NOMO-1 treated with dmso at 0.1 percent for 144 hours (cell line): ENCODE measurements around the gene PPP2R2B.

Source experiments
- DNase-seq: peaks from one replicate; lab custom pipeline; 2025; ENCODE audit not compliant: unreplicated experiment; lab: John Stamatoyannopoulos, UW

Gene PPP2R2B

DNA sequence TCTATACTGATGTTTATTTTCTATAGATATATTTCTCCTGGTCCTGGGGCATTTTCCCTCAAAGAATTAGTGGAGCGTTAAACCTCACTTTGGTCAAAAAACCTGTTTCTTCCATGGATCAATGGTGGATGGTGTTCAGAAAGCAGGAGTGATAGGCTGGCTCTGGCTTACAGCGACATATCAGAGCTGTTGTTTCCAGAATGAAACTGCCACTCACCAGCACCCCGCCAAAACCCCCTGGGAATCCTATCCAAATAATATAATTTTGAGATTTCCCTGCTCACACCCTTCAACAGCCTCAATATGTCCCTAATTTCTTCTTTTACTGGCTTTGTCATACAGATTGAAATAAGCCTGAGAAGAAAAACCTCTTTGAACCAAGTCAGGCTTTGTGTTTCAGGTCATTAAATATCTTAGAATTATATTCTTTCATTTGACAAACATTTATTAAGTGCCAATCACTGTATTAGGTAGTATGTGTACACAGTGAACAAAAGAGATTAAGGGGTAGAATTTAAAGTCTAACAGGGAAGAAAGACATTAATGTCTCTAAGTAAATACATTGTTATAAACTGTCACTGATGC is 218.1 kb downstream of the PPP2R2B start:
- no peak for DNase-seq

DNA sequence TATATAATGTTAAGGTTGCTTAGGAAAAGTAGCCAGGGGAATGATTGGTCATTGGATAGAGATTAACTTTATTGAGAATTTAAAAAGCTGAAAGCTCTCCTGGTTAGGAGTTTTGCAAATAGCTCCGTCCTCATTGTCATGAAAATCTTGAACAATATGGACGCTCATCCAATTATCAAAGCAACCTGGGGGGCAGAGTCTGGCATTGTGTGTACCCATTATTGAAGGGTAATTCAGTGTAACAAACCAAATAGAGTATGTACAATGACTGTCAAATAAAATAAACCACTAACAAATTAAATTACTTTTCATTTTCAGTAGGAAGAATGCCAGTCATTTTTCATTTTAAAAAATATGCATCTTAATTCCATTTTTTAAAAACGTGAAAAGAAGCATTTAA is 218.6 kb downstream of the PPP2R2B start:
- DNase-seq: no peak

DNA sequence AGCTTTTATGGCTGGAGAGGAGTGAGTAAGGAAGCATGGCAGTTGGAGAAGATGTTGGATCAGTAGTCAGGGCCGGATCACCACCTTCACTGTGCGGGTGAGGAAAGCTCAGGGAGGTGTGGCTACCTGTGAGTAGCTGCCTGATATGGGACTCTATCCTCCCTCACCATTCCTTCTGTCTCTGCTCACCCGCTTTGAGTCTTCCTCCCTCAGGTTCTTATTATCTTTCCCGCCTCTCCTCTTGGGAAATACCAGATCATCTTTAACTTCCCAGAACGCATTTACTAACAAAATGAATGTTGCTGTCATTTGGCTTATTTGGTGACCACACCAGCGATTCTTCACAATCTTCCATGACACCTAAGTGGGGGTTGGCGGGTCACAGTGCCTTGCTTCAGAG is 221.9 kb downstream of the PPP2R2B start:
- DNase-seq: no peak

DNA sequence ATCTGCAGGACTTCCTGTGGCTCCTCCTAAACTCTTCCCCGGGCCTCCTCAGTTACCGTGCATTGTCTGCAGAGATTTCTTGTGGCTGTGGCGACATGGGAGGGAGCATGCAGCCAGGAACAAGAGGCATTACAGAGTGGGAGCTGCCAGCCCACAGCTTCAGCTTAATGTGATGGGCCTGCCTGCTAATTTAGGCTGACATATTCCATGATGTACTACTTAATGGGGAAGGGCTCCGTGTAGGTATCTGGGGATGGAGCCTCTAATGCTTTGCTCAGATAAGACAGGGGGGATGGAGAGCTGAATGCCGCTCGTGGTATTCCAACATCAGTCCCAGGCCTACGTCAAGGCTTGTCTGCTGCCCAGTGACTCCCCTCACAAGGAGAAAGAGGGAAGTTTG is 225.0 kb downstream of the PPP2R2B start:
- no peak for DNase-seq

DNA sequence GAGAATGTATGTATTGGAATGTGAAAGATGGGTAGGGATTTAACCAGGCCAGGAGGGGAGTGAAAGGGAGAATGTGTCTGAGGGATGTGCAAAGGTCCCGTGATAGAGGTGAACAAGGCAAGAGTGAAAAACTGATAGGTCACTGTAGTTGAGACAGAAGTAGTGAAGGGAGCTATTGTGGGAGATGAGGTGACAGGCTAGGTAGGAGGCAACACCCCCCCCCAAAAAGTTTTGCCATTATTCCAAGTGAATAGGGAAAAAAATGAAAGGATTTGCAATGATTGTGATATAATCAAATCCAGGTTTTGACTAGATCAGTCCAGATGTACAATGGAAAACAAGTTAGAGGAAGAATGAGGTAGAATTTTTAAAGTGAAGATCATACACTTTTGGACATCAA is 226.0 kb downstream of the PPP2R2B start:
- no peak for DNase-seq

DNA sequence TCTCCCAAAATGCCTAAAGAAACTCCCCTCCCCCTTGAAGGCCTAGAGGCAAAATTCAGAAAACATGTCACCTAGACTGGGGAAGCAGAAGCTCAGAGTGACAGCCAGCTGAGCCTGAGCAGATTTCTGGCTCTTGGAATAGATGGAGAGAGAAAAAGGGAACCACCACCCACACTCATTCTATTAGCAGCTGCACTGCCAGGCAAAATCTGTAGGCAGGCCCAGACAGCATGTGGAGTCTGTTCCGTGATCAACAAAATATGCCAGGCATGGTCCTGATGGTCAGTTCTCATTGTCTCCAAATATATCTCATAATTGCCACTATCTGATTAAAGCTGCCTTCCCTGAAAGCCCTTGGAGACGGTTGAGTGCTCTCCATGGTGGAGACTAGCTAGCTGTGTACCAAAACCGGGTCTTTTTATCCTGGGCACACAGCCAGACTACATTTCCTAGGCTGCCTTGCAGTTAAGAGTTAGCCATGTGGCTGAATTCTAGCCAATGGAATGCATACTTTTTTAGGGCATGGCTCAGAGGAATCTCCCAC is 230.8 kb downstream of the PPP2R2B start:
- DNase-seq: no peak

DNA sequence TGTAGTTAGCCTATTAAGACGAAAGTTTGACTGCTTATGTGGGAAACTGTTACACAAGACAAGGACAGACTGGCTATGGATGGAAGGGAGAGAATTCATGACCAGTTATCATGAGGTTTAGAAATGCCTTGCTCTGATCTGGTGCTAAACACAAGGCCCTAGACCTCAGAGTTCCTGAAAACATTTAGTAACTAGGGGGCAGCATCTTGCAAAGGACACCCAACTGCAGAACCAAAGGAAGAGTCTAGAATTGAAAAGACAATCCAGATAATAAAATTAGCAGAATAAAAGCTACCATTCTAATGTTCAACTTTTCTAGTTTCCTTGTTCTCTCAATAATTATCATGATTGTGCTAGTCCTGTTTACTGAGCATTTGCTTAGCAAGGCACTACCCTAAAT is 232.1 kb downstream of the PPP2R2B start:
- DNase-seq: no peak

DNA sequence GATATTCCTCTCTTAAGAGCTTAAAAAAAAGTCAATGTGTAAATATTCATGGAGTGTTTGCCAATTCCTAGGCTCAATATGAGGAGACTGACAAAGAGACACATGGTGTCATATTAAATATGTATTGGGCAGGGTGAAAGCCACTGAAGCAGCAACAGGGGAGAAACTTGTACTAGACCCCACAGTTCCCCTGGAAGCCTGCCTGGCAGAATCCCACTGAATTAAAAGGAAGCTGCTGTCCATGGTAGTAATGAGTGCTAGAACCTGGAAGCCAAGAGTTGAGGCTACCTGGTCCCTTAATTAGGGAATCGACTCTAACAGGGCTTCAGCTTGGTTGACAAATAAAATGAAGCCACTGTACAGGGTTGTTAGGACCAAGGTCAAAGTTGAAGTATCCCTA is 233.2 kb downstream of the PPP2R2B start:
- no peak for DNase-seq

DNA sequence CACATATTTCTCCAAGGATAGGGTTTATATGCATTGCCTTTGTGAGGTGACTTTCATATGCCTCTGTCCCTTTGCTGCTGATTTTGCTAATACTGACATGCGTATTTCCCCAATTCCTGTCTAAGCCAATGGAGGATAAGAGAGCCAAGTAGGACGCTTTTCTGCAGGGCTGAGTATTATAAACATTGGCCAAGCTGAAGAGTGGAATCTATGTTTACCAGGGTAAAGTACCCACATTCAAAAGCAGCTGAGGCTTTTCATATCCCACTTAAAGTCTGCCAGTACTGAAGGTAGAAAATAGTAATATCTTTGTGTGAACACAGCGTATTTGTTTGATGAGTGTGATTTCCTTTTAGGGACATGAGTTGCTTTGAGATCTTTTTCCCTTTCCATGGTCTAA is 233.7 kb downstream of the PPP2R2B start:
- no peak for DNase-seq

DNA sequence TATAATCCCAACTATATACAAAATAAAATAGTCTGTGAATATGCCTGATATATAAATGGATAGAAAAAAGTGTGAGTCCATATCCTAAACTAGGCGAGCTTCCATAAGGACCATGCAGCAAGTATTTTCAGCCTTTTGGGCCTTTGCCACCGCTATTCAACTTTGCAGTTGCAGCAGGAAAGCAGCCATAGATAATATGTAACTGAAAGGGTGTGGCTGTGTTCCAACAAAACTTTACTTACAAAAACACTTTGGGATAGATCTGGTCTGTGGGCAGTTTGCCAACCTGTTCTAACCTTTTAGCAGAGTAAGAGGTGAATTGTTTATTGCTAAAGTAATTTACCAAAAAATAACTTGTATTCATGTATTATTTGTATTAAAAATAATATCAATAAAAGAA is 234.8 kb downstream of the PPP2R2B start:
- no peak for DNase-seq

DNA sequence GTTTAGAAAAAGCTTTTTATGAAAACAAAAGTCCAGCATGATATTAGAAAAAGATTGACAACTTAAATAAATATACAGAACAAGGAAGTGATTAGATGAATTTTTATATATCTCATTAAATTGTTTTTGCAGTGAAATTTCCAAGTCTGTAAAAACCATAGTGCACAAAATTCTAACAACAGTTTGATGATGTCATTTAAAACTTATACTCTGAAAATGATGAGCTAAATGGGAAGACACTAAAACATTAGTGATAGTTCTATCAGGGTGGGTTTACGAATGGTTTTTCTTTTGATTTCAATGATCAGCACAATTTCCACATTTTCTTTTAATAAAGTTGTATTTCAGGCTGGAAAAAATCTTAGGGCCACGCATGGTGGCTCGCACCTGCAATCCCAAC is 236.1 kb downstream of the PPP2R2B start:
- DNase-seq: no peak

DNA sequence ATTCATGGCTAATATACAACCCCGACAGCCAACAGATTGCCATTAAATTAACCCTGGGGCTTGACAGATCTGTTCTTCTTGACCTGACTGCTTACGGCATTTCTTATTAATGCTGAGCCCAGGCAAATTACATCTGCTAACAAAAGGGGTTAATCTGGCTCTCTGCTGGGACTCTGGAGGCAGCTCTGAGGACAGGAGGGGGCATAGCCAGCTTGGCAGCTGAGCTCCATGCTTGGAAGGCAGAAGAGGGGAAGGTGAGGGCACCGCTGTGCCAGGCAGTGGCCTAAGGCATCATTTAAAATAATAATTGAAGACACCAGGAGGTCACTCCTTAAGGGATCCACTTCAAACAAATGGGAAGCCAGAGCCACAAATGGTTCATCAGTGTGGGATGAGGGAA is 236.6 kb downstream of the PPP2R2B start:
- no peak for DNase-seq

DNA sequence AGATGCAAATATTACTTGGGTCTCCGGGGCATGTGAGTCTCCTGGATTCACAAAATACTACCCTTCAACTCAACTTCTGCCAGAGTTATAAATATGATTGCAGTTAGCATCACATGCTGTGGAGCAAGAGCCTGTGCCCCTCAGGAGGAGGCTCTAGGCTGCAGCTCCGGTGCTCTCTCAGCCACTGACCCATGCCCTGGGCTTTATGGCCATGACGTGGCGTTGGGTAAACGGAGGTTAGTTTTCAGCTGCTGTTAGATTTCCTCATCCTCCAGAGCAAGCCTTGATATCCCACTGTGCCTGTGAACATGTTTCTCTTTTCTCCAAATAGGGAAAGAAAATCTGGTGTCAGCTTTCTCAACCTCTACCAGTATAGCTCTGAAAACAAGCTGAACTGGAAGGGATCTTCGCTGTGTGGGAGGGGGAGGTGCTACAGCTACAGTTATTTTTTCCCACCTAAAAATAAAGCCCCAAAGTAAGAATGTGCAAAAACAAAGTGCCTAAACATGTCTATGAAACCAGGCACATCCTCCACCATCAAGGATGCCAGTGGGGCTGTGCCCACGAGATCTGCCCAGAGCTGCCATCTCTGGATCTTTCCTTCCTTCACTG is 238.2 kb downstream of the PPP2R2B start:
- DNase-seq: no peak

DNA sequence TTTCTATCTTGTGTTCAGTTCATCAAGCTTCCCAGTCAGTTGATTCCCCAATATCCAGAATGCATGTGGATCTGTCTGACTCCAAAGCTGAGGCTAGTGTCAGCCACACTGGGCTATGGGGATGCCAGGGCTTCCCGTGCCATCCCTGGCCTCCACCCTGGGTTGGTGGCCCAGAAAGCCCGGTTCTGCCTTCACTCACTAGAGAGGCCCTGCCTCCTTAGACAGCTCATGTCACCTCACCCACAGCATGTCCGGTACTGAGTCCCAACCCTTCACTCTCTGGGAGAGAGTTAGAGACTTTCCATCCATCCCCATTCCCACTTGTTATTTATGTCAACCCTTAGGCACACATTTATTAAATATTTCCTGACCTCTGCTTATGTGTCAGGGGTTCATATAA is 243.1 kb downstream of the PPP2R2B start:
- no peak for DNase-seq

DNA sequence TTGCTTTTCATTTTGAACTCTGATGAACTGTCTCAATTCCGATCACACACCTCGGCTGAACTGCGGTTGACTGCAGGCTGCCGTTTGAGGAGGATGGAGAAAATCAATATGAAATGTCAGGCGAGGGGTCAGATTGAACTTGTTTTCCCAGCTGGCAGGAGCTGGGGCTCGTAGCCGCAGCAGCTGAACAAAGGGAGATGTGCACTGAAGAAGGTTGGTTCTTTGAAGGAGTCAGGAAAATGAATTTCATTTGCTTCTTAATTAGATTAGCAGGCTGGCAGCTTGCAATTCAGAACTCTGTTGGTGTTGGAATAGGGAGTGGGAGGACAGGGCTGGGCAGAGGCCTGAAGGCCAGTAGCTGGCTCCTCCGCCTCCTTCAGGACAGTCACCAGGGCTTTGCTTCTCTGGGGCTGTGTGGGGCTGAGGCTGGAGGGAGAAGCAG is 245.2 kb downstream of the PPP2R2B start:
- DNase-seq: no peak

DNA sequence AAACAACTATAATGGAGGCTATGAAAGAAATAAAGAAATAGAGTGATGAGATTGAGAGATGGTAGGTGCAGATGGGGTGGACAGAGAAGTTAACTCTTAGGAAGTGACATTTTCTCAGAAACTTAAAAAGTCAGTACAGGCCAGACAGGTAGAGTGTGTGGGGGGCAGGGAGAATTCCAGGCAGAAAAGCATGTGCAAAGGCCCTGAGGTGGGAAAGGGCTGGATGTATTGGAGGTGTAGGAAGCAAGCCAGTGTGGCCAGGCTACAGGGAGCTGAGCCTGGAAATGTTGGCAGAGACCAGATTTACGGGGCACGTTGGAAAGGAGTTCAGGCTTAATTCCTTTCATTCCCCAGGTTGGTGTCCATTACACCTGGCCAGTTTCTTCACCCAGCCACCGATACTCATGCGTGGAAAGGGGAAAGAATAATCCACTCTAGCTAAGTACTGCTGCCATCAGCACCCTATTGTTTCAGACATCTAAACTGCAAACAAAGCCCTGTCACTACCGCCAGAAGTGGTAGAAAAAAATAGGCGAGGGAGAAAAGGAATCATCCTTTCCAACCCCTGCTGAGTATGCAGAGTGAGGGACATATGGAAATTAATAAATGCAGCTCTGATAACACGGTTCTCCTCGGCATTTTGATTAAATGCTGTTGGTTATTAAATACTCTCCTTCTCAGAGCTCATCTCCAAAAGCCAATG is 245.8 kb downstream of the PPP2R2B start:
- no peak for DNase-seq

DNA sequence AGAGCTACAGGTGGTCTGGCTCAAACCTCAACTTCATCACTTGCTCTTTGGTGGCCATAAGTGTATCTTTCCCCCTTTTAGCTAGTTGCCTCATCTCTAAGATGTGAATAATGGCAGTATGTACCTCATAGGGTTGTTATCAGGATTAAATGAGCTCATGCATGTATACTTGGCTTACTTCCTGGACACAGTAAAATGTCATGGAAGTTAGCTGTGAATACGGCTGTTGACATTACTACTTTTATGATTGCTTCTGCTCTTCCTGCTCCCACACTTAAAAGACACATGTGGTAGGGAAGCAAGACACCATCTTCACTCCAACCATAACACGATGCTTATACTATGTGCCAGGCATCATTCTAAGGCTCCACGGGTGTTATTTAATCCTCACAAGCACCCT is 248.1 kb downstream of the PPP2R2B start:
- no peak for DNase-seq

DNA sequence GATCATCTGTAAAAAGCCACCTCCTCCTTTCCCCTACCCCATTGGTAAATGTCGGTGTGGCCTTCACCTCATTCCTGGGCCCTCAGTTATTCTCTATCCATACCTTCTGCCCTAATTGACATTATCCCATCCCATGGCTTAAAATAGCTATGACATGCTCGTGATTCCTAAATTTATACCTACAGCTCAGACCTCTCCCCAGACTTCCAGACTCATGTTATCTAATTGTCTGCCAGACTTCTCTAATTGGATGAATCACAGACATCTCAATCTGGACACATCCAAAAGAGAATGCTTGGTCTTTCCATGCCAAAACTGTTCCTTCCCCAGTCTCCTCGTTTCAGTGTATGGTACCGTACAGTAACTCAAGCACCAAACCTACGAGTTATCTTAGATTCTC is 249.6 kb downstream of the PPP2R2B start:
- DNase-seq: no peak

DNA sequence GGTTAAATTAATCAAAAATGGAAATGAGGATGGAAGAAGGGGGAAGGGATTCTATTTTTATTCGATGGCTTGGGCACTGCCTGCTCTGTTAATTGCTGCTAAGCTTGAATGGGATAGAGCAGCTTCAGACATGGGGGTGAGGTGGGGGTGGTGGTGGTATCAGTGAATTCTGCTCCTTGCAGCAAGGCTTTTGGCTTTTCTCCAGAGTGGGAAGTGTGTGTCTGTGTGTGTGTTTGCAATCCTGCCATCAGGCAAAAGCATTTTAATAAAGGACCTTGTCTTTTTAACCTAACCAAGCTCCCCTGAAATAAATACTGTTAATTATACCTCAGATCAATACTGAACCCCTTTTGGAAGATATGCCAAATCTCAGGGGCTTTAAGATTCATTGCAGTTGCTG is 251.6 kb downstream of the PPP2R2B start:
- no peak for DNase-seq

DNA sequence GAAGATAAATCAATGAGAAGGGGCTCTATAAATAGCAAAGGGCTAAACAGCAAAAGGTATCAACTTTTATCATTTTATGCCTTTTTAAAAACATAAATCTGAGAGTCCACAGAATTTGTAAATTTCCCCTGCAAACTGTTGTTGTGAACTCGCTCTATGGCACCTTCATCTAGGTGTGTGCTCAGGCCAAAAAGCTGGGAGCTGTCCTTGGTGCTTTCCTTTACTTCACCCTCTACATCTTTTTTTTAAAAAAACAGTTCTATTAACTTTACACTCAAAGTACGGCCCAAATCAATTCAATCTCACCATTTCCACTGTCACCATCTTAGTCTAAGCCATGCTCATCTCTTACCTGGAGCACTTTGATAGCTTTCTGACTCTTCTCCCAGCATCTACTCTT is 254.4 kb downstream of the PPP2R2B start:
- DNase-seq: no peak

DNA sequence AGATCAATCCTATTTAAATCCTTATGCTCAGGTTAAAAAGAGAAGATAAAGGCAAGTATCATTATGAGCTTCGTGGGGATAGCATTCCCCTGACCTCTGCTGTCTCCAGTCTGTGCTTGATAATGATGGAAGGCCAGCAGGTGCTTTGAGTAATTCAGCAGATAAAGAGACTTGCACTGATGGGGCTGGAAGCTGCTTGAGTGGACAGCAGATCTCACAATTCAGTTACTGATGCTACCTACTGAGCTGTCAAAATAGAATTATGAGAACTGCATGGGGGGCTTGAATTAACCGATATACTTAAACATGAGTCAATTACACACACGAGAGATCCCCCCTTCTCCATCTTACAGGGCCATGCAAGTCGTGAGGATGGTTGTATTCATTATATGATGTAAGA is 254.9 kb downstream of the PPP2R2B start:
- no peak for DNase-seq

DNA sequence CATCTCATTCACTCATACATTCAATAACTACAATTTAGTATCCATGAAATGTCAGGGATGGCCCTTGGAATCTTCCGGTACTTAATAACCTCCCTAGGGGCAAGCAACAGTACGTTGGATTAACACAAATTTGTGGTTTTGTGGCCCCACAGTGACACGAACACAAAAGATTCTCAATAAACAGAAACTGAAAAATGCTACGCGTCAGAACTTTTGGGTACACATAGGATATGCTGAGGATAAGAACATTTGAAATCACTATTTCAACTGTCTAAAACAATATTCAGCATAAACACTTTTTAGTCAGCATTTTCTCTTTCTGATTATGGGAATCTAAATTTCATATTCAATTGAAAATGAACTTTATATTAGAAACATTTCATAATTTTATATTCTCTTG is 255.5 kb downstream of the PPP2R2B start:
- DNase-seq: no peak
